ENCODE measurements around the gene ZBTB20. TPM values are rescaled to one million over a fixed set of nuclear protein-coding genes. Genes with fewer than 3 reads are reported as not detected.

Gene ZBTB20
- total RNA-seq, 1 donor from 2014 or later, result 24.0 TPM

- DNase-seq, result no peak
These were observed 59.6 kb downstream of the ZBTB20 start for GRCh38 chr3:115087512-115087911.

- no peak for DNase-seq
These were observed 60.7 kb downstream of the ZBTB20 start for GRCh38 chr3:115086344-115086743.

- no peak for DNase-seq
These were observed 61.8 kb downstream of the ZBTB20 start for GRCh38 chr3:115085197-115085865.

GRCh38 chr3:115084686-115085085, 62.4 kb downstream of the ZBTB20 start:
- DNase-seq, result no peak

- DNase-seq, result no peak
These were observed 64.8 kb downstream of the ZBTB20 start for GRCh38 chr3:115082260-115082659.

- no peak for DNase-seq
These were observed 65.6 kb downstream of the ZBTB20 start for GRCh38 chr3:115081444-115081843.

- no peak for DNase-seq
These were observed 69.4 kb downstream of the ZBTB20 start for GRCh38 chr3:115077501-115078250.

GRCh38 chr3:115074502-115074901, 72.6 kb downstream of the ZBTB20 start:
- no peak for DNase-seq

- peak; percentile 90 for DNase-seq
These were observed 74.6 kb downstream of the ZBTB20 start for GRCh38 chr3:115072265-115073021.

- DNase-seq, result peak; percentile 91
These were observed 75.5 kb downstream of the ZBTB20 start for GRCh38 chr3:115071601-115072000.

- DNase-seq, result peak; percentile 57
These were observed 75.9 kb downstream of the ZBTB20 start for GRCh38 chr3:115071166-115071565.

GRCh38 chr3:115068799-115069198, 78.3 kb downstream of the ZBTB20 start:
- DNase-seq, result peak; percentile 55

- DNase-seq, result no peak
These were observed 84.6 kb downstream of the ZBTB20 start for GRCh38 chr3:115062412-115062956.

GRCh38 chr3:115062009-115062408, 85.1 kb downstream of the ZBTB20 start:
- no peak for DNase-seq

- DNase-seq, result no peak
These were observed 94.2 kb downstream of the ZBTB20 start for GRCh38 chr3:115052906-115053305.

- DNase-seq, result no peak
These were observed 104.7 kb downstream of the ZBTB20 start for GRCh38 chr3:115042351-115042750.

- peak; percentile 75 for DNase-seq
These were observed 106.3 kb downstream of the ZBTB20 start for GRCh38 chr3:115040673-115041286.

- no peak for DNase-seq
These were observed 106.8 kb downstream of the ZBTB20 start for GRCh38 chr3:115040246-115040645.

- no peak for DNase-seq
These were observed 108.3 kb downstream of the ZBTB20 start for GRCh38 chr3:115038817-115039216.

GRCh38 chr3:115022835-115023398, 124.2 kb downstream of the ZBTB20 start:
- no peak for DNase-seq

GRCh38 chr3:115022199-115022598, 124.9 kb downstream of the ZBTB20 start:
- DNase-seq, result no peak

GRCh38 chr3:115021061-115021460, 126.0 kb downstream of the ZBTB20 start:
- no peak for DNase-seq
